HG03060 (cell line): Measurements from ENCODE around the gene IGF2.

ENCODE experiments used
- ATAC-seq: cut with Tn5 transposase; IDR thresholded peaks from one replicate; pipeline ENCODE4 v1.9.1; 2021; ENCODE audit warnings: low read depth, moderate number of reproducible peaks; ENCODE audit not compliant: unreplicated experiment

IGF2 gene

DNA sequence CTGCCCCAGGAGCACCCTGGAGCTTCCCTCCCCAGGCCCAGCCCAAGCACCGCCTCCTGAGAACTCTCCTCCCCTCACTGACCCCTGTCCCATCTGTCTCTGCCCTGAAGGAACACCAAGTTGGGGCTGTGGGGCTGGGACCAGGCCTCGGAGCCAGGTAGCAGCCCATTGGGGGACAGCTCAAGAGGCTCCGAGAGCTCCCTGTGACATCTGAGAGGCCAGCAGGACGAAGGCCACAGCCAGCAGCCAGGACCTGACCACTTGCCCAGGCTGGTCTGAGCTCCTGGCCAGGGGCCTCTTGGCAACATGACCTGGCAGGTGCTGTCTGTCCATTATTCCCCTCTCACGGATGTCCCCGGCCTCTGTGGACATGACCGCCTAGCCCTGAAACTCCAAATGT is 33.7 kb downstream of the IGF2 start:
- ATAC-seq: no peak

GRCh38 chr11:2104524-2105440 is 34.4 kb downstream of the IGF2 start:
- no peak for ATAC-seq

GRCh38 chr11:2103668-2104523 is 35.3 kb downstream of the IGF2 start:
- no peak for ATAC-seq

GRCh38 chr11:2102883-2103213 is 36.3 kb downstream of the IGF2 start:
- no peak for ATAC-seq

GRCh38 chr11:2102132-2102882 is 36.9 kb downstream of the IGF2 start:
- no peak for ATAC-seq

GRCh38 chr11:2101171-2101675 is 38.0 kb downstream of the IGF2 start:
- no peak for ATAC-seq

- ATAC-seq: no peak
Measured at GRCh38 chr11:2100361-2101170, 38.6 kb downstream of the IGF2 start.

GRCh38 chr11:2099516-2100349 is 39.5 kb downstream of the IGF2 start:
- ATAC-seq: no peak

- ATAC-seq: no peak
Measured at GRCh38 chr11:2098691-2099515, 40.3 kb downstream of the IGF2 start.

DNA sequence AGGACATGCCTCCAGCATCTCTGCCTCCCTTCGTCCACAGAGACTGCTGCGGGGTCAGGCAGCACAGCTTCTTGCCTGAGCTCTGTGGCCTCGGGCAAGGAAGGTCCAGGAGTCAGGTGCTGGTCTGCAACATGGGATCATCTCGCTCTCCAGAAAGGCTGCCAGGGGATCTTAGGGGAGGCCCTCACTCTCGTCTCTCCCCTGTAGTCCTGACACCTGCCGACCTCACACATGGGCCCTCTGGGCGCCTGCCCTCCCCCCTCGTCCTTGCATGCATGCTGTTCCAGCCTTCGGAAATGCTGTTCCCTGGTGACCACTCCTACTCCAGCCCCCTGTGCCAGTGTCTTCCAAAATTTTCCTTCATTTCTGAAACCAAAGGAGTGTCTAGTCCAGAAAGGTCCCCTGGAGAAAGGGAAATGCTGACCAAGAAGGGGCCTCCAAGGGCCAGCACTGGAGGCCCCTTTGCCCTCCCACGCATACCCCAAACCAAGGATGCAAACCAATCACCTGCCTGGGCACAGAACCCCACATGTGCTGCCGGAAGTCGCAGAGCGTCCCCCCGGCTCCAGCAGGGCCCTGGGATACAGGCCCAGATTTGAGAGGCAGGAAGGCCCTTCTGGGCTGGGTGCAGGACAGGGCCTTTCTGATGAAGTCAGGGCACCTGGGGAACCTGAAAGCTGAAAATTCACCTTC is 41.0 kb downstream of the IGF2 start:
- no peak for ATAC-seq

- ATAC-seq: no peak
Measured at GRCh38 chr11:2097356-2097997, 41.7 kb downstream of the IGF2 start.

GRCh38 chr11:2096919-2097301 is 42.3 kb downstream of the IGF2 start:
- ATAC-seq: no peak

DNA sequence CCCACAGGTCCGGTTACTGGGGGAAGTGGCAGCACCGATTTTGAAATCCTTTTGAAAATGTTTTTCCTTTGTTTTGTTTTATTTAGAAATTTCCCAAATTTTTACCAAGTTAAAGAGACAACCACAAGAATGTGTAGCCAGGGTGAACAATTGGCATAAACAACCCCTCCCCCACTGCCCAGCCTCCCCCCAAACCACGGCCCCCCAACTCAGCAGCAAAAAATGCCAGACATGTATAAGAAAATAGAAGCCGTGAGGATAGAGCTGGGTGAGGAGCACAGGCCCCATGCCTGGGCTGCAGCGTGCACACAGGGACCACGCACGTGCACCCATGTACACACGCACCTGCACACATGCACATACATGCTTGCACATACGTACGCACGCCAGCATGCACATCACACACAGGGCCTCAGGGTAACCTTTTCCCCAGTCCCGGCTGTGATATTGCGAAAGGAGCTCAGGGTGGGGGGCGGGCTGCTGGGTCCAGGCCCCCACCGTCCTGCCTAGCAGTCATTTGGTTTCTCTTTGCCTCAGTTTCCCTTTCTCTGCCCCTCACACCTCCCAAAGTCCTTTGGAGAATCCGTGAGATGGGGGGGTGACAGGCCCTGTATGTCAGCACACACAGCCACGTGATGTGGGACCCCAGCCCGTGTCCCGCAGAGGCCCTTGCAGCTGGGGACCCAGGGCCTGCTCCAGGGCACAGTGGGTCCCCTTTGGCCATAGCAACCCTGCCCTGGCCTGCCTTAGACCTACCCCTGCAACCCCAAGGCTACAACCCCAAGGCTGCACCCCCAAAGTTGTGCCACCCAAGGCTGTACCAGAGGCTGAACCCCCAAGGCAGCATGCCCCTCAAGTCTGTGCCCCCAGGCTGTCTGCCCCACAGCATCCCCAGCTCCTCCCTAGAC is 42.9 kb downstream of the IGF2 start:
- no peak for ATAC-seq

DNA sequence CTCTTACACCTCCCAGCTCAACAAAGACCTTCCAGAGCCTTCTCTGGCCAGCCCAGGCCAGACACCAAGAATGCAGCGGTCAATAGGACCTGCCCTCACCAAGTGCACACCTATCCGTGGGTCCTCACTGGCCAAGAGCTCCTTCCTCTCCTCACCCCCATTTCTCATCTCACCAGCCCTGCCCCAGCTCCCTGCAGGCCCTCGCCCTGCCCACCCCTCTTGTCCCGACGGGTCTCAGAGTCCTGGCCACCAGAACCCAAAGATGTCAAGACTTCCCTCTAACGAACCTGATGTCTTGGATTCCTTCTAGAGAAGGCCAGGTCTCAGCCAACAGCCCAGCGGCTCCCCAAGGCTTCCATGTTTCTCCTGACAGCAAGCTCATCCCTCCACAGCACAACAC is 43.6 kb downstream of the IGF2 start:
- no peak for ATAC-seq

GRCh38 chr11:2095198-2095520 is 44.0 kb downstream of the IGF2 start:
- ATAC-seq: no peak
